Adipocyte (in vitro differentiated cells): ENCODE measurements around the gene DNM1.
"Not testable (repeated sequence)": the region's sequence is repeated elsewhere in the genome, so short reads cannot be mapped to it uniquely, and the experiment has no call there.

Source experiments
- DNase-seq: peaks from one replicate; pipeline ENCODE4 v3.0.0-alpha.2; 2015; ENCODE audit warnings: low read depth
- H3K27me3 ChIP-seq: replicated peaks from 2 replicates; pipeline ENCODE4 v1.7.0; 2013; ENCODE audit warnings: mild to moderate bottlenecking, low read length, moderate library complexity; ENCODE audit not compliant: control insufficient read depth, insufficient read depth
- H3K36me3 ChIP-seq: 2 replicates; pipeline ENCODE4 v1.7.0; 2013; ENCODE audit warnings: low read length, mild to moderate bottlenecking, moderate library complexity; ENCODE audit not compliant: control insufficient read depth, insufficient read depth, severe bottlenecking
- H3K4me1 ChIP-seq: 2 replicates; pipeline ENCODE4 v1.7.0; 2013; ENCODE audit warnings: mild to moderate bottlenecking, low read length, moderate library complexity; ENCODE audit not compliant: control insufficient read depth, insufficient read depth
- H3K4me3 ChIP-seq: 2 replicates; pipeline ENCODE4 v1.7.0; 2013; ENCODE audit warnings: mild to moderate bottlenecking, low read length, moderate library complexity
- H3K9ac ChIP-seq: 2 replicates; pipeline ENCODE4 v1.7.0; 2013; ENCODE audit warnings: mild to moderate bottlenecking, low read length, moderate library complexity
- H3K9me3 ChIP-seq: 2 replicates; pipeline ENCODE4 v1.7.0; 2013; ENCODE audit warnings: mild to moderate bottlenecking, low read length, moderate library complexity; ENCODE audit not compliant: control insufficient read depth

DNM1 gene

GRCh38 chr9:128276008-128276573 is 72.9 kb downstream of the DNM1 start, which contains the start of gene SWI5:
Gene SWI5 (plus strand): TSS chr9:128276276.
- Histone ChIP-seq H3K9ac (peak within 1 kb of the TSS; percentile 97), H3K27me3 (no peaks in the 10 kb centered on the region), H3K36me3 (peaks cover 26% of the 10 kb centered on the region), H3K4me1 (peaks cover 24% of the 10 kb centered on the region), H3K4me3 (peak within 1 kb of the TSS; percentile 99), H3K9me3 (no peaks in the 10 kb centered on the region)
- peak; percentile 100 for DNase-seq

- peak overlapping the region; percentile 99 for H3K4me3 ChIP-seq
- peak; percentile 74 for DNase-seq
These were observed 73.5 kb downstream of the DNM1 start for GRCh38 chr9:128276574-128277270.

DNA sequence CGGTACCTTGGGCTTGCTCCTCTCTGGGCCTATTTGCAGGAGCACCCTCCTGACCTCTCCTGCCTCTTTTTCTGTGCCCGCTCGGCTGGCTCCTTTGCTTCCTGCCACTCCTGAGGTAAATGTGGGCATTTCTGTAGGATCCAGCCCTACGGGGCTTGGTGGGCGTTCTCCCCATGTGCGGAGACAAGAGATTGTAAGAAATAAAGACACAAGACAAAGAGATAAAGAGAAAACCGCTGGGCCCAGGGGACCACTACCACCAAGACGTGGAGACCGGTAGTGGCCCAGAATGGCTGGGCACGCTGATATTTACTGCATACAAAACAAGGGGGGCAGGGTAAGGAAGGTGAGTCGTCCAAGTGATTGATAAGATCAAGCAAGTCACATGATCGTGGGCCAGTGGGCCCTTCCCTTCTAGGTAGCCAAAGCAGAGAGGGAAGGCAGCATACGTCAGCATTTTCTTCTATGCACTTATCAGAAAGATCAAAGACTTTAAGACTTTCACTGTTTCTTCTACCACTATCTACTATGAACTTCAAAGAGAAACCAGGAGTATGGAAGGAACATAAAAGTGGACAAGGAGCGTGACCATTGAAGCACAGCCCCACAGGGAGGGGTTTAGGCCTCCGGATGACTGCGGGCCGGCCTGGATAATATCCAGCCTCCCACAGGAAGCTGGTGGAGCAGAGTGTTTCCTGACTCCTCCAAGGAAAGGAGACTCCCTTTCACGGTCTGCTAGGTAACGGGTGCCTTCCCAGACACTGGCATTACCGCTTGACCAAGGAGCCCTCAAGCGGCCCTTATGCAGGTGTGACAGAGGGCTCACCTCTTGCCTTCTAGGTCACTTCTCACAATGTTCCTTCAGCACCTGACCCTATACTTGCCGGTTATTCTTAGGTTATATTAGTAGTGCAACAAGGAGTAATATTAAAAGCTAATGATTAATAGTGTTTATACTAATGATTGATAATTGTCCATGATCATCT is 76.2 kb downstream of the DNM1 start:
- peaks cover 17% of the 10 kb centered on the region for H3K4me1 ChIP-seq
- H3K4me3 ChIP-seq, H3K27me3 ChIP-seq, H3K36me3 ChIP-seq, H3K9ac ChIP-seq, DNase-seq, H3K9me3 ChIP-seq: not testable (repeated sequence)

More at GRCh38 chr9:128276574-128277270, 73.5 kb downstream of the DNM1 start:
- H3K36me3 ChIP-seq: peaks cover 20% of the 10 kb centered on the region
- H3K9ac ChIP-seq: peak overlapping the region; percentile 91
- H3K9me3 ChIP-seq: no peaks in the 10 kb centered on the region
- H3K4me1 ChIP-seq: peaks cover 24% of the 10 kb centered on the region
- no peaks in the 10 kb centered on the region for H3K27me3 ChIP-seq

DNA sequence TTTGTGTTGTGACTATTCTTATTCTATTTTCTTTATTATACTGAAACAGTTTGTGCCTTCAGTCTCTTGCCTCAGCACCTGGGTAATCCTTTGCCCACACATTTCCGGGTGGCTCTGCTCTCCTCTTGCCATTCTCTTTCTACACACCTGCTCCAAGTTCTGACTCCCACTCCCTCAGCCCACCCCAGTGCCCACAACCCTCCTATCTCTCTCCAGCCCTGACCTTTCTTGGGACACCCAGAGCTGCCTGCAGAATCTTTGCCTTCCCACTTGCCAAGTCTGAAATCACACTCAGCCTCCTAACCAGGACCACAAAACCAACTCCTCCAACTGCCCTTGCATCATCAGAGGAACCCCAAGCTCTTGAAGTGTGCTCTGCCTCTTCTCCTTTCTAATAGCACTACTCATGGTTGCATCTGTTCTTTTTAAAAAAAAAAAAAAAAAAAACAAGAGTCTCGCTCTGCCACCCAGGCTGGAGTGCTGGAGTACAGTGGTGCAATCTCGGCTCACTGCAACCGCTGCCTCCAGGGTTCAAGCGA is 77.0 kb downstream of the DNM1 start:
- peaks cover 2% of the 10 kb centered on the region for H3K36me3 ChIP-seq
- peaks cover 10% of the 10 kb centered on the region for H3K4me1 ChIP-seq
- no peaks in the 10 kb centered on the region for H3K9me3 ChIP-seq
- H3K4me3 ChIP-seq: no peak overlapping the region
- DNase-seq: no peak
- H3K9ac ChIP-seq: no peak overlapping the region
- H3K27me3 ChIP-seq: no peaks in the 10 kb centered on the region

GRCh38 chr9:128282500-128282899 is 79.3 kb downstream of the DNM1 start:
- H3K36me3 ChIP-seq: peaks cover 16% of the 10 kb centered on the region
- no peak overlapping the region for H3K4me3 ChIP-seq
- no peak overlapping the region for H3K9ac ChIP-seq
- H3K9me3 ChIP-seq: no peaks in the 10 kb centered on the region
- DNase-seq: no peak
- H3K27me3 ChIP-seq: no peaks in the 10 kb centered on the region
- peaks cover 3% of the 10 kb centered on the region for H3K4me1 ChIP-seq

DNA sequence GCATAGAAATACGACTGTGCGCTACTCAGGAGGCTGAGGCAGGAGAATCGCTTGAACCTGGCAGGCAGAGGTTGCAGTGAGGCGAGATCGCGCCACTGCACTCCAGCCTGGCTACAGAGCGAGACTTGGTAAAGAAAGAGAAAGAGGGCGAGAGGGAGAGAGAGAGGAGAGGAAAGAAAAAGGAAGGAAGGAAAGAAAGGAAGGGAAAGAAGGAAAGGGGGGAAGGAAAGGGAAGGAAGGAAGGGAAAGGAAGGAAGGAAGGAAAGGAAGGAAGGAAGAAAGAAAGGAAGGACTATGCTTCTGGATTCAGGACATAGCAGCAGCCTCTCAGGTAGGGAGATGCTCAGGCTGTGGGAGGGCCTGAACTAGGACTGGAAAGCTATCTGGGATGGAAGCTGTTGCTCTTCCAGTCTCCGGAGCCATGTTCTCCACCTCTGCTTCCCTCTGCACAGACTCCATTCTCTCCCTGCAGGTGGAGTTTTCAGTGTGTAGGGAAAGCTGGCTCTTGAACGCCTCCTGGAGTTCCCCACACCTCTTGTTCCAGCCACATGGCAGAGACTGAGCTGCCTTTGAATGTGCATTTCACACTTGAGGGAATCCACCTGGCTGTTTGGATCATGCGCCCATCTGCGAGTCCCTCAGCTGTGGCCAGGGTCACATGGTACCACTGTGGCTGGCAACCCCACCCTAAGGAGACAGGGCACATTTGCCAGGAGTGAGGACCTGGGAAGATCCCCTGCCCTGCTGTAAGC is 82.0 kb downstream of the DNM1 start:
- H3K4me1 ChIP-seq: no peaks in the 10 kb centered on the region
- H3K9ac ChIP-seq: no peak overlapping the region
- H3K4me3 ChIP-seq: no peak overlapping the region
- H3K9me3 ChIP-seq: no peaks in the 10 kb centered on the region
- no peak for DNase-seq
- H3K36me3 ChIP-seq: peaks cover 26% of the 10 kb centered on the region
- no peaks in the 10 kb centered on the region for H3K27me3 ChIP-seq

GRCh38 chr9:128286440-128286839 is 83.3 kb downstream of the DNM1 start:
- no peak overlapping the region for H3K9ac ChIP-seq
- no peaks in the 10 kb centered on the region for H3K27me3 ChIP-seq
- H3K4me3 ChIP-seq: no peak overlapping the region
- H3K36me3 ChIP-seq: peaks cover 26% of the 10 kb centered on the region
- H3K4me1 ChIP-seq: no peaks in the 10 kb centered on the region
- no peaks in the 10 kb centered on the region for H3K9me3 ChIP-seq
- DNase-seq: peak; percentile 45

- H3K4me3 ChIP-seq: no peak overlapping the region
- peaks cover 26% of the 10 kb centered on the region for H3K36me3 ChIP-seq
- H3K9ac ChIP-seq: no peak overlapping the region
- no peaks in the 10 kb centered on the region for H3K4me1 ChIP-seq
- DNase-seq: no peak
- H3K27me3 ChIP-seq: no peaks in the 10 kb centered on the region
- H3K9me3 ChIP-seq: no peaks in the 10 kb centered on the region
These were observed 85.3 kb downstream of the DNM1 start for GRCh38 chr9:128288273-128289004.

DNA sequence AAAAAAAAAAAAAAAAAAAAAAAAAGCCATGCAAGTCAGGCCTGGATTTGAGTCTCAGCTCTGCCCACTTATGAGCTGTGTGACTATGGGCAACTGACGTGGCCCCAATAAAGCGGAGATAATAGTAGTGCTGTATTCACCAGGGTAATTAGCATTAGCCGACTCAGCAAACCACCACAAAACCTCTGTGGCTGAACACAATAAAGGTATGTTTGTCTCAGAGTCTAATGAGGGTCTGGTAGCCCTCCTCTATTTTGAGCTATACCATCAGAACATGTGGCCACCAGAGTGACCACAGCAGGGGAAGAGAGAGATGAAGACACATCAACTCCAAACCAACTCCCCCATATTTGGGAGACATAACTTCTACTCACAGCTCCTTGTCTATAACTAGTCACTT is 88.8 kb downstream of the DNM1 start:
- DNase-seq: no peak
- H3K4me3 ChIP-seq: no peak overlapping the region
- H3K4me1 ChIP-seq: peaks cover 11% of the 10 kb centered on the region
- H3K9ac ChIP-seq: no peak overlapping the region
- H3K27me3 ChIP-seq: no peaks in the 10 kb centered on the region
- H3K9me3 ChIP-seq: no peaks in the 10 kb centered on the region
- H3K36me3 ChIP-seq: peaks cover 10% of the 10 kb centered on the region

- Histone ChIP-seq H3K4me1 (peaks cover 14% of the 10 kb centered on the region), H3K9ac (no peak overlapping the region), H3K27me3 (no peaks in the 10 kb centered on the region), H3K36me3 (peaks cover 8% of the 10 kb centered on the region), H3K9me3 (no peaks in the 10 kb centered on the region), H3K4me3 (no peak overlapping the region)
- DNase-seq: no peak
These were observed 89.9 kb downstream of the DNM1 start for GRCh38 chr9:128293091-128293490.
